SU-DHL-6 (cell line): ENCODE results near the gene MRPS34.

ENCODE experiments used
- H2AFZ ChIP-seq: fragments of 200-600 bp; sonication (generic); 2 replicates; pipeline ENCODE4 v1.6.1; 2014; ENCODE audit warnings: low read depth, mild to moderate bottlenecking, moderate library complexity, mixed read lengths, antibody characterized with exemption, low read length; ENCODE audit not compliant: severe bottlenecking
- H3F3A ChIP-seq: fragments of 200-600 bp; shearing (Covaris generic); 2 replicates; pipeline ENCODE4 v1.6.0; 2016; ENCODE audit warnings: antibody characterized with exemption, mild to moderate bottlenecking; ENCODE audit not compliant: insufficient read depth
- H3K27ac ChIP-seq: fragments of 200-600 bp; sonication (generic); 2 replicates; pipeline ENCODE4 v1.5.1; 2016; ENCODE audit warnings: low read depth, mild to moderate bottlenecking, low read length, moderate library complexity, mixed read lengths
- H3K27me3 ChIP-seq: fragments of 200-600 bp; sonication (generic), shearing (Covaris generic); 2 replicates; pipeline ENCODE4 v1.6.0; 2014; ENCODE audit warnings: mild to moderate bottlenecking, low read length
- H3K36me3 ChIP-seq: fragments of 200-600 bp; sonication (generic); 2 replicates; pipeline ENCODE4 v1.6.1; 2014; ENCODE audit warnings: mild to moderate bottlenecking, low read length, mixed read lengths
- H3K4me2 ChIP-seq: fragments of 300-600, 200-600 bp; shearing (Covaris generic), sonication (generic); 2 replicates; pipeline ENCODE4 v1.6.0; 2014; ENCODE audit warnings: low read length, low read depth, mild to moderate bottlenecking; ENCODE audit not compliant: poor library complexity, severe bottlenecking
- H3K4me3 ChIP-seq: fragments of 200-600 bp; sonication (generic); 2 replicates; pipeline ENCODE4 v1.5.1; 2014; ENCODE audit warnings: antibody characterized with exemption, low read length, mild to moderate bottlenecking, mixed read lengths; ENCODE audit not compliant: insufficient read depth, poor library complexity, severe bottlenecking
- H3K79me2 ChIP-seq: fragments of 200-600 bp; sonication (generic); 2 replicates; pipeline ENCODE4 v1.6.1; 2014; ENCODE audit warnings: mild to moderate bottlenecking, low read length, moderate library complexity; ENCODE audit not compliant: insufficient read depth
- H3K9ac ChIP-seq: fragments of 200-600 bp; sonication (generic); 2 replicates; pipeline ENCODE4 v1.7.0; 2014; ENCODE audit warnings: mild to moderate bottlenecking, low read length
- H3K9me2 ChIP-seq: fragments of 200-600 bp; sonication (generic); replicated peaks from 2 replicates; pipeline ENCODE4 v1.6.1; 2014; ENCODE audit warnings: low read length; ENCODE audit not compliant: insufficient read depth
- H3K9me3 ChIP-seq: fragments of 200-600 bp; sonication (generic); 2 replicates; pipeline ENCODE4 v1.6.1; 2014; ENCODE audit warnings: low read length, mixed read lengths; ENCODE audit not compliant: insufficient read depth
- H4K20me1 ChIP-seq: fragments of 200-600 bp; sonication (generic); 2 replicates; pipeline ENCODE4 v1.6.1; 2014; ENCODE audit warnings: low read depth, mild to moderate bottlenecking, antibody characterized with exemption, low read length, moderate library complexity, mixed read lengths
- EZH2phosphoT487 ChIP-seq: fragments of 200-600 bp; sonication (generic), shearing (Covaris generic); conservative IDR thresholded peaks from 2 replicates; pipeline ENCODE4 v1.6.1; 2018; ENCODE audit warnings: mild to moderate bottlenecking, antibody characterized with exemption, low read length, moderate library complexity, mixed read lengths
- TF ChIP-seq, protein P1 (sequence below): fragments of 200-600 bp; sonication (generic); IDR thresholded peaks from one replicate; pipeline ENCODE4 v1.5.1; 2017; ENCODE audit warnings: antibody characterized with exemption, mild to moderate bottlenecking, low read length, moderate library complexity; ENCODE audit not compliant: insufficient read depth, poor library complexity, severe bottlenecking

Gene MRPS34

DNA sequence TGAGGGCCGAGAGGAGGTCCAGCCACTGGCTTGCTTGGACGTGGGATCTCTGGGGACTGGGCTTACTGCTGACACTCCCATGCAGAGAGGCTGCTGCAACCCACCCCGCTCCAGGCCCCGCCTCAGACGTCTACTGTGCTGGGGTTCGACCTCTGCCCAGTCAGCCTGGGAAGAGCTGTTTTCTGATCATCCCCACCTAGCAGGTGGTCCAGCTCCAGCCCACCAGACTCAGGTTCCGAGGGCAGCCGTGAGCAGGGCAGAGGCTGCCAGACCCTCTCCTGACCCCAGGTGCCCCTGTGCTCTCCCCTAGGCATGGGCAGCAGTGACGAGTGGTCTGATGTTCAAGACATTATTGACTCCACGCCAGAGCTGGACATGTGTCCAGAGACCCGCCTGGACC is 25.0 kb downstream of the MRPS34 start:
- Histone ChIP-seq H3K4me3 (no peak overlapping the region), H3K27me3 (no peaks in the 10 kb centered on the region), H3K9me2 (no peaks in the 10 kb centered on the region), H2AFZ (no peak overlapping the region), H3K79me2 (no peaks in the 10 kb centered on the region), H3F3A (no peaks in the 10 kb centered on the region), H3K27ac (no peak overlapping the region), H3K9ac (no peak overlapping the region), H3K4me2 (no peak overlapping the region), H3K36me3 (no peaks in the 10 kb centered on the region), H3K9me3 (no peaks in the 10 kb centered on the region), H4K20me1 (no peaks in the 10 kb centered on the region)
- TF ChIP-seq EZH2phosphoT487 = no peak
- TF ChIP-seq, protein P1, sequence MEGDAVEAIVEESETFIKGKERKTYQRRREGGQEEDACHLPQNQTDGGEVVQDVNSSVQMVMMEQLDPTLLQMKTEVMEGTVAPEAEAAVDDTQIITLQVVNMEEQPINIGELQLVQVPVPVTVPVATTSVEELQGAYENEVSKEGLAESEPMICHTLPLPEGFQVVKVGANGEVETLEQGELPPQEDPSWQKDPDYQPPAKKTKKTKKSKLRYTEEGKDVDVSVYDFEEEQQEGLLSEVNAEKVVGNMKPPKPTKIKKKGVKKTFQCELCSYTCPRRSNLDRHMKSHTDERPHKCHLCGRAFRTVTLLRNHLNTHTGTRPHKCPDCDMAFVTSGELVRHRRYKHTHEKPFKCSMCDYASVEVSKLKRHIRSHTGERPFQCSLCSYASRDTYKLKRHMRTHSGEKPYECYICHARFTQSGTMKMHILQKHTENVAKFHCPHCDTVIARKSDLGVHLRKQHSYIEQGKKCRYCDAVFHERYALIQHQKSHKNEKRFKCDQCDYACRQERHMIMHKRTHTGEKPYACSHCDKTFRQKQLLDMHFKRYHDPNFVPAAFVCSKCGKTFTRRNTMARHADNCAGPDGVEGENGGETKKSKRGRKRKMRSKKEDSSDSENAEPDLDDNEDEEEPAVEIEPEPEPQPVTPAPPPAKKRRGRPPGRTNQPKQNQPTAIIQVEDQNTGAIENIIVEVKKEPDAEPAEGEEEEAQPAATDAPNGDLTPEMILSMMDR = no peak

DNA sequence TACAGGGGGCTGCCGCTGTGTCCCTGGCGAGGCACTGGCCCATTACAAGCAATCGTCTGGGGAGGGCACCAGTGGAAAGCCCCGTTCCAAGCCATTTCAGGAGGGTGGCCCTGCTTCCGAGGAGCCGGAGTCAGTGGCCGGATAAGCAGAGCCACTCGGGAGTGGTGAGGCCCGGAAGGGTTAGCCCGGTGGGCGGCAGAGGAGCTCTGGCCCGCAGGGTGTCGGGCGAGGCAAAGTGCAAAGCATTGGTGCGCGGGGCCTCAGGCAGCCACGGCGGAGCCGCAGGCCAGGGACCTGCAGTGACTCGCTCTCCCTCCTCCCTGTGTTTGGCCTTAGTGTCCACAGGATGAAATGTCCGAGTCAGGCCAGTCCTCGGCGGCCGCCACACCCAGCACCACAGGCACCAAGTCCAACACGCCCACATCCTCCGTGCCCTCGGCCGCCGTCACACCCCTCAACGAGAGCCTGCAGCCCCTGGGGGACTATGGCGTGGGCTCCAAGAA is 26.2 kb downstream of the MRPS34 start:
- no peak overlapping the region for H3K4me3 ChIP-seq

DNA sequence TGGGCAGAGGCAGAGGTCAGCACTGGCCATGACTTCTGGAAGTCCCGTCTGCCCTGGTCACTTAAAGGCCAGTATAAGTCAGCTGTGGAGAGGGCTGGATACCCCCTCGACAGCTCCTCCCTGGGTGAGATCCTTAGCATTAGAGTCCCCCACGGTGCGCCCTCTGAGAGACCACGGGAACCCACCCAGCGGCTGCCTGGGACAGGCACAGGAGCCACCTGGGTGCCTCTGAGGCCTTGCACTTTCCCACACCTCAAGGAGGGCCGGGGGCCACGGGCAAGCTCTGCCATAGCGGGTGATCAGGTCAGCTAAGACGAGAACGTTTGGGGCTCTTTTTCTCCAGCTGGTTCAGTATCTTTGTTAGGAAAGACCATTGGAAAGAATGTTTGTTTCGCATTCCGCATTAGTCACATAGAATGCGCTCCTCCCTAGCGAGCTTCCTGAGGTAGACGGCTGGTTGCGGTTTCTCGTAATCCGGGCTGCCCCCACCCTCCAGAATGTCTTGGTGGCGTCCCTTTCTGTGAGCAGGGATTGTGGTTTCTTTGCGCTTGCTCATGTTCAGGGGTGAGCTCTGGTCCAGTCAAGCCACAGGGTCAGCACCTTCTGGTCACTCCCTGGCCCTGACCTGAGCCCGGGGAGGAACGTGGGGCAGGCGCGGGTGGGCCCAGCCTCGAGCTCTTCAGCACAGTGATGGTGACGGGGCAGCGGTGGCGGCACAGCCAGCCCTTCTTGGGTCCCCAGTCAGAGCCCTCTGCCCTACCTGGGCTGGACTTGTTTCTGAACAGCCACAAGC is 26.8 kb downstream of the MRPS34 start:
- TF ChIP-seq EZH2phosphoT487 = no peak
- TF ChIP-seq, protein P1 = no peak
- Histone ChIP-seq H3K9me3 (no peaks in the 10 kb centered on the region), H2AFZ (no peak overlapping the region), H3K27ac (no peak overlapping the region), H3K9ac (no peak overlapping the region), H3F3A (no peaks in the 10 kb centered on the region), H3K79me2 (no peaks in the 10 kb centered on the region), H3K4me2 (no peak overlapping the region), H4K20me1 (no peaks in the 10 kb centered on the region), H3K9me2 (no peaks in the 10 kb centered on the region), H3K36me3 (no peaks in the 10 kb centered on the region), H3K4me3 (no peak overlapping the region), H3K27me3 (no peaks in the 10 kb centered on the region)

More for the DNA sequence above, 26.2 kb downstream of the MRPS34 start:
- Histone ChIP-seq H3K9ac (no peak overlapping the region), H3K4me2 (no peak overlapping the region), H3K27me3 (no peaks in the 10 kb centered on the region), H4K20me1 (no peaks in the 10 kb centered on the region), H3K9me3 (no peaks in the 10 kb centered on the region), H3K36me3 (no peaks in the 10 kb centered on the region), H2AFZ (no peak overlapping the region), H3K9me2 (no peaks in the 10 kb centered on the region), H3K27ac (no peak overlapping the region), H3K79me2 (no peaks in the 10 kb centered on the region), H3F3A (no peaks in the 10 kb centered on the region)
- TF ChIP-seq EZH2phosphoT487 = no peak
- TF ChIP-seq, protein P1 = no peak
